HepG2 (cell line): ENCODE results near the gene OSER1. TPM values are rescaled to one million over a fixed set of nuclear protein-coding genes. Genes with fewer than 3 reads are reported as not detected.

Experiments used
- ATAC-seq: fragments of 200-7000 bp; cut with Tn5 transposase; 3 replicates; pipeline ENCODE4 v1.9.1; 2020; ENCODE audit warnings: mild to moderate bottlenecking, moderate library complexity
- BruUV-seq: library from RNA; stranded (reverse); fragments of 400-500 nt; replicated peaks from 2 replicates; lab custom pipeline; 2021; lab: Mats Ljungman, UMichigan
- CTCF ChIA-PET: fragments of 300-600 bp; formaldehyde crosslinking; extraction: SDS; loops from one replicate; lab custom pipeline; 2021; ENCODE audit warnings: low total read pairs, inconsistent platforms, low intra/inter-chr PET ratio; lab: Yijun Ruan, JAX
- POLR2A ChIA-PET: fragments of 350-600 bp; sonication (Branson Sonifier 250); formaldehyde crosslinking; loops from one replicate; lab custom pipeline; 2020; ENCODE audit warnings: antibody characterized with exemption, inconsistent platforms; lab: Yijun Ruan, JAX
- DNase-seq: peaks from one replicate; pipeline ENCODE4 v3.0.0-alpha.2; 2015; ENCODE audit warnings: low spot score
- FAIRE-seq: peaks from 3 replicates; lab custom pipeline; 2011; peaks lifted over from hg19 to GRCh38; lab: Jason Lieb, UNC
- H2AFZ ChIP-seq: one replicate; pipeline ENCODE4 v1.6.1; 2011; ENCODE audit warnings: low read length, inconsistent platforms
- H3K27ac ChIP-seq: fragments of 300-600 bp; 3 replicates; pipeline ENCODE4 v1.8.0; 2011; ENCODE audit warnings: mixed run types, mild to moderate bottlenecking, mixed read lengths, low read length, inconsistent platforms; ENCODE audit not compliant: insufficient read depth; ENCODE audit errors: extremely low read length
- H3K27me3 ChIP-seq, 2 experiments: fragments of 200-600 bp in 1 of 2; 2 replicates in 1 of 2; 3 replicates in 1 of 2; pipeline versions ENCODE4 v1.6.0 to v1.8.0; 2011; ENCODE audit warnings: low read length in 2 of 2, mild to moderate bottlenecking in 2 of 2, moderate library complexity in 2 of 2, inconsistent platforms in 1 of 2; ENCODE audit not compliant: insufficient read depth in 2 of 2, control insufficient read depth in 1 of 2
- H3K36me3 ChIP-seq, 2 experiments: fragments of 200-600 bp in 1 of 2; replicated peaks in 1 of 2; 2 replicates in 1 of 2; 3 replicates in 1 of 2; pipeline versions ENCODE4 v1.5.1 to v1.8.0; 2011; ENCODE audit warnings: low read length in 2 of 2, inconsistent platforms in 1 of 2; ENCODE audit not compliant: insufficient read depth in 2 of 2, control insufficient read depth in 1 of 2
- H3K4me1 ChIP-seq: 2 replicates; pipeline ENCODE4 v1.5.1; 2012; ENCODE audit warnings: low read length, inconsistent platforms; ENCODE audit not compliant: insufficient read depth
- H3K4me2 ChIP-seq: 2 replicates; pipeline ENCODE4 v1.6.0; 2011; ENCODE audit warnings: low read depth, low read length, inconsistent platforms
- H3K4me3 ChIP-seq, 3 experiments: fragments of 200-600 bp in 1 of 3; sonication (generic), shearing (Covaris generic) in 1 of 3; replicated peaks in 1 of 3; 2 replicates each; pipeline ENCODE4 v1.5.1; 2011 to 2016; ENCODE audit warnings: low read length in 3 of 3, inconsistent platforms in 2 of 3, low read depth in 2 of 3, mild to moderate bottlenecking in 2 of 3, control low read depth in 1 of 3, mixed read lengths in 1 of 3; ENCODE audit not compliant: insufficient read depth in 1 of 3
- H3K79me2 ChIP-seq: one replicate; pipeline ENCODE4 v1.6.1; 2011; ENCODE audit warnings: low read length, inconsistent platforms; ENCODE audit not compliant: insufficient read depth
- H3K9ac ChIP-seq: 2 replicates; pipeline ENCODE4 v1.6.0; 2011; ENCODE audit warnings: mild to moderate bottlenecking, low read depth, low read length, inconsistent platforms; ENCODE audit not compliant: insufficient read depth
- H3K9me3 ChIP-seq: 2 replicates; pipeline ENCODE4 v1.5.1; 2012; ENCODE audit warnings: mild to moderate bottlenecking, low read length
- H4K20me1 ChIP-seq: 2 replicates; pipeline ENCODE4 v1.6.0; 2011; ENCODE audit warnings: inconsistent platforms, mild to moderate bottlenecking, low read length, moderate library complexity; ENCODE audit not compliant: insufficient read depth
- ATF1 ChIP-seq: IDR thresholded peaks from 2 replicates; pipeline ENCODE4 v1.6.1; 2016; ENCODE audit warnings: mild to moderate bottlenecking, control low read depth
- HES4 ChIP-seq: sonication (generic); formaldehyde crosslinking; IDR thresholded peaks from 2 replicates; pipeline ENCODE4 v1.9.0; 2021; ENCODE audit warnings: mild to moderate bottlenecking, missing genetic modification reagents, borderline replicate concordance
- TBX2 ChIP-seq: sonication (generic); formaldehyde crosslinking; IDR thresholded peaks from 2 replicates; pipeline ENCODE4 v1.5.0; 2020; ENCODE audit warnings: missing genetic modification reagents, mild to moderate bottlenecking, borderline replicate concordance
- XBP1 ChIP-seq: sonication (generic); formaldehyde crosslinking; IDR thresholded peaks from 2 replicates; pipeline ENCODE4 v1.5.0; 2020; ENCODE audit warnings: missing genetic modification reagents
- ZNF607 ChIP-seq: sonication (generic); formaldehyde crosslinking; IDR thresholded peaks from 2 replicates; pipeline ENCODE4 v1.5.1; 2020; ENCODE audit warnings: missing genetic modification reagents, mild to moderate bottlenecking, borderline replicate concordance
- ZSCAN20 ChIP-seq: sonication (generic); formaldehyde crosslinking; IDR thresholded peaks from 2 replicates; pipeline ENCODE4 v1.4.0; 2020; ENCODE audit warnings: missing genetic modification reagents, mild to moderate bottlenecking, borderline replicate concordance
- WGBS: methylation state at CpG from one replicate; pipeline ENCODE4 v1.1.6; 2017; ENCODE audit warnings: low lambda C conversion rate; 5-methylcytosine and 5-hydroxymethylcytosine counted together
- in situ Hi-C: cut with HindIII; loops from 2 replicates; pipeline ENCODE4 v1.10.0; 2017; ENCODE audit warnings: low pct_unique_long_range_greater_than_20kb; ENCODE audit not compliant: extremely low pct_ligation_motif_present
- intact Hi-C: fragments of 100-400 bp; cut with micrococcal nuclease; formaldehyde crosslinking; loops from one replicate; pipeline ENCODE4 v1.10.0; 2022; ENCODE audit not compliant: unreplicated experiment
- polyA plus RNA-seq, 8 experiments: library from polyadenylated mRNA; depleted of rRNA in 3 of 8; stranded (reverse) in 7 of 8; unstranded in 1 of 8; fragments of >200 nt; fragmentation: Illumina TruSeq in 4 of 8; extraction: Trizol in 4 of 8; gene quantifications; 2 replicates each; pipeline versions ENCODE4 v1.2.1 to v1.2.3, GENCODE V29; 2011 to 2016; ENCODE audit warnings: low read depth in 4 of 8, missing spikeins in 1 of 8, mixed read lengths in 1 of 8; ENCODE audit not compliant: insufficient read depth in 1 of 8
- total RNA-seq, 5 experiments: library from RNA; depleted of rRNA; stranded (reverse); fragments of >200 nt; fragmentation: Illumina TruSeq; extraction: Trizol; gene quantifications; 2 replicates each; pipeline ENCODE4 v1.2.3, GENCODE V29; 2016; ENCODE audit warnings: low read depth in 1 of 5
- TF ChIP-seq, protein P1 (sequence below): sonication (generic); formaldehyde crosslinking; conservative IDR thresholded peaks from 2 replicates; pipeline ENCODE4 v1.4.0; 2020; ENCODE audit warnings: mild to moderate bottlenecking, missing genetic modification reagents, moderate library complexity

OSER1 gene
- total and polyA plus RNA-seq, 2 of the 13 experiments (the other 11 are each of a cell fraction or from before 2014, with no cell fraction given), result 71.2 to 71.5 TPM

DNA sequence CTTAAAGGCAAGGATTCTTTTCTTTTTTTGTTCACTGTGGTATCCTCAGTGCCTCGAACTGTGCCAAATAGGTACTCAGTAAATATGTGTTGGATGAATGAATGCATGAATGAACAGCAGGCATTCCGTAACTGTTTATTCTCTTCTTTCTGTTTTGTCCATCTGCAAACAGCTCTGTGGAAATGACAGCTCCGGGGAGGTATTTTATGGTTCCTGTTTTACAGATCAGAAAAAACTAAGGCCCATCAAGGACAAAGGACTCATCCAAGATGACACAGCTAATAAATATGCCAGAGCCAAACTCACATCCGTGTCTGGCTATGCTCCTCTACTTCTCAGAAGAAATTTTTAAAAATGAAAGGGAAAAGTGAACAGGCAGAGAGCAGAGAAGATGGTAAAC is 44.6 kb downstream of the OSER1 start (continued):
- TF ChIP-seq ZSCAN20 (CRISPR knock-in tag) (no peak), ZNF607 (CRISPR knock-in tag) (no peak)

DNA sequence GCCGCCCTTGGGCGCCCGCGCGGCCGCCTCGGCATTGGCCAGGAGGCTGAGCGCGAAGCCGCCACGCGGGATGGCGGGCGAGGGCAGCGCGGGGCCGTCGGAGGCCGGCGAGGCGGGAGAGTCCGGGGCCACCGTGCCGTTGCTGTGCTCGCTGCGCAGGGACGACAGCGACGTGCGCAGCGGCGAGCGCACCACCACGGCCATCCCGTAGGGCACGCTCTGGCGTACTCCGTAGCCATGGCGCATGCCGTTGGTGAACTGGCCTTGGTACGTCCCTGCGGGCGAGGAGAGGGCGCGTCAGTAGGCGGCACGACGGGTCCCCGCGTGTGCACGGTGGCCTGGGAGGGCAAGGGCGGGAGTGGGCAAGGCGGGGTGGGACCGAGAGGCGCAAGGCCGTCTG is 50.4 kb downstream of the OSER1 start:
- H3K27me3 ChIP-seq, result peaks cover 2 to 18% of the 10 kb centered on the region in 2 experiments; a peak in 3 of 5 replicates
- H2AFZ ChIP-seq, result no peak overlapping the region
- TF ChIP-seq HES4 (peak; percentile 26; the same call in 1 of the 2 replicates), ATF1 (CRISPR knock-in tag) (no peak), XBP1 (CRISPR knock-in tag) (no peak), TBX2 (CRISPR knock-in tag) (no peak)
- TF ChIP-seq, protein P1, sequence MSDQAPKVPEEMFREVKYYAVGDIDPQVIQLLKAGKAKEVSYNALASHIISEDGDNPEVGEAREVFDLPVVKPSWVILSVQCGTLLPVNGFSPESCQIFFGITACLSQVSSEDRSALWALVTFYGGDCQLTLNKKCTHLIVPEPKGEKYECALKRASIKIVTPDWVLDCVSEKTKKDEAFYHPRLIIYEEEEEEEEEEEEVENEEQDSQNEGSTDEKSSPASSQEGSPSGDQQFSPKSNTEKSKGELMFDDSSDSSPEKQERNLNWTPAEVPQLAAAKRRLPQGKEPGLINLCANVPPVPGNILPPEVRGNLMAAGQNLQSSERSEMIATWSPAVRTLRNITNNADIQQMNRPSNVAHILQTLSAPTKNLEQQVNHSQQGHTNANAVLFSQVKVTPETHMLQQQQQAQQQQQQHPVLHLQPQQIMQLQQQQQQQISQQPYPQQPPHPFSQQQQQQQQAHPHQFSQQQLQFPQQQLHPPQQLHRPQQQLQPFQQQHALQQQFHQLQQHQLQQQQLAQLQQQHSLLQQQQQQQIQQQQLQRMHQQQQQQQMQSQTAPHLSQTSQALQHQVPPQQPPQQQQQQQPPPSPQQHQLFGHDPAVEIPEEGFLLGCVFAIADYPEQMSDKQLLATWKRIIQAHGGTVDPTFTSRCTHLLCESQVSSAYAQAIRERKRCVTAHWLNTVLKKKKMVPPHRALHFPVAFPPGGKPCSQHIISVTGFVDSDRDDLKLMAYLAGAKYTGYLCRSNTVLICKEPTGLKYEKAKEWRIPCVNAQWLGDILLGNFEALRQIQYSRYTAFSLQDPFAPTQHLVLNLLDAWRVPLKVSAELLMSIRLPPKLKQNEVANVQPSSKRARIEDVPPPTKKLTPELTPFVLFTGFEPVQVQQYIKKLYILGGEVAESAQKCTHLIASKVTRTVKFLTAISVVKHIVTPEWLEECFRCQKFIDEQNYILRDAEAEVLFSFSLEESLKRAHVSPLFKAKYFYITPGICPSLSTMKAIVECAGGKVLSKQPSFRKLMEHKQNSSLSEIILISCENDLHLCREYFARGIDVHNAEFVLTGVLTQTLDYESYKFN (CRISPR knock-in tag), result no peak
- ChIA-PET CTCF (no interaction called here), POLR2A (no interaction called here)
- no peaks in the 10 kb centered on the region for H3K36me3 ChIP-seq
- H3K27ac ChIP-seq, result no peak overlapping the region
- H3K9ac ChIP-seq, result no peak overlapping the region
- H3K9me3 ChIP-seq, result no peaks in the 10 kb centered on the region
- no peaks in the 10 kb centered on the region for H3K4me1 ChIP-seq
- 73% methylated on average over 56 of the region's 56 CpGs for WGBS
- in situ Hi-C loops, result no loop called here
- BruUV-seq, result no TSS peak
- no peaks in the 10 kb centered on the region for H3K79me2 ChIP-seq
- no peak overlapping the region for H3K4me3 ChIP-seq
- intact Hi-C loops, result no loop called here
- no peaks in the 10 kb centered on the region for H4K20me1 ChIP-seq
- FAIRE-seq (no peak), DNase-seq (no peak), ATAC-seq (peak; percentile 26; the same call in 2 of the 3 replicates)
- no peak overlapping the region for H3K4me2 ChIP-seq
